Smooth muscle cell (in vitro differentiated cells): ENCODE results near the gene AGK. TPM values are rescaled to one million over a fixed set of nuclear protein-coding genes. Genes with fewer than 3 reads are reported as not detected.
"Not testable (repeated sequence)": the region's sequence is repeated elsewhere in the genome, so short reads cannot be mapped to it uniquely, and the experiment has no call there.

Source experiments
- DNase-seq: peaks from one replicate; lab custom pipeline; 2025; ENCODE audit not compliant: unreplicated experiment; lab: John Stamatoyannopoulos, UW
- H2AFZ ChIP-seq: fragments of 200-600 bp; sonication (generic); 2 replicates; pipeline ENCODE4 v1.6.0; 2016; ENCODE audit warnings: antibody characterized with exemption, low read depth, mild to moderate bottlenecking
- H3F3A ChIP-seq: fragments of 200-600 bp; sonication (generic); 2 replicates; pipeline ENCODE4 v1.6.0; 2017; ENCODE audit warnings: antibody characterized with exemption, low read depth
- H3K27ac ChIP-seq: fragments of 200-600 bp; sonication (generic); 2 replicates; pipeline ENCODE4 v1.5.1; 2016; ENCODE audit warnings: low read depth, mild to moderate bottlenecking
- H3K27me3 ChIP-seq: fragments of 200-600 bp; sonication (generic); 2 replicates; pipeline ENCODE4 v1.6.1; 2016; ENCODE audit warnings: low read depth, mild to moderate bottlenecking
- H3K36me3 ChIP-seq: fragments of 200-600 bp; sonication (generic); 2 replicates; pipeline ENCODE4 v1.5.1; 2016; ENCODE audit warnings: low read depth
- H3K4me1 ChIP-seq: fragments of 200-600 bp; sonication (generic); 2 replicates; pipeline ENCODE4 v1.5.1; 2016; ENCODE audit warnings: low read depth
- H3K4me2 ChIP-seq: fragments of 200-600 bp; sonication (generic); 2 replicates; pipeline ENCODE4 v1.6.0; 2016; ENCODE audit warnings: mild to moderate bottlenecking
- H3K4me3 ChIP-seq: fragments of 200-600 bp; sonication (generic); 2 replicates; pipeline ENCODE4 v1.5.1; 2016; ENCODE audit warnings: mild to moderate bottlenecking
- H3K79me2 ChIP-seq: fragments of 200-600 bp; sonication (generic); 2 replicates; pipeline ENCODE4 v1.6.0; 2016; ENCODE audit warnings: low read depth, mild to moderate bottlenecking
- H3K9ac ChIP-seq: fragments of 200-600 bp; sonication (generic); 2 replicates; pipeline ENCODE4 v1.6.0; 2016; ENCODE audit warnings: low read depth
- H3K9me3 ChIP-seq: fragments of 200-600 bp; sonication (generic); replicated peaks from 2 replicates; pipeline ENCODE4 v1.5.1; 2016; ENCODE audit warnings: low read depth
- H4K20me1 ChIP-seq: fragments of 200-600 bp; sonication (generic); 2 replicates; pipeline ENCODE4 v1.6.0; 2016; ENCODE audit warnings: low read depth
- CTCF ChIP-seq: fragments of 200-600 bp; sonication (generic); IDR thresholded peaks from 2 replicates; pipeline ENCODE4 v1.5.1; 2017; ENCODE audit warnings: borderline replicate concordance, mild to moderate bottlenecking, antibody characterized with exemption; ENCODE audit not compliant: insufficient read depth, poor library complexity, severe bottlenecking
- WGBS: methylation state at CpG from one replicate; pipeline ENCODE4 v1.1.7; 2016; ENCODE audit warnings: low lambda C conversion rate; 5-methylcytosine and 5-hydroxymethylcytosine counted together
- polyA plus RNA-seq: library from polyadenylated mRNA; unstranded; fragments of >200 nt; fragmentation: Nextera tagmentation; extraction: Ambion mirVana; gene quantifications from 2 replicates; pipeline ENCODE4 v1.2.1, GENCODE V29; 2016
- total RNA-seq: library from RNA; depleted of rRNA; stranded (reverse); fragments of >200 nt; gene quantifications from 2 replicates; pipeline ENCODE4 v1.2.3, GENCODE V29; 2014

Gene AGK
- total and polyA plus RNA-seq, 2 experiments from 2014 or later: 22.3 to 32.4 TPM

- Histone ChIP-seq H3K9me3 (no peaks in the 10 kb centered on the region), H3K9ac (no peak overlapping the region), H2AFZ (no peak overlapping the region), H3F3A (no peaks in the 10 kb centered on the region), H3K4me3 (no peak overlapping the region), H3K4me2 (no peak overlapping the region), H4K20me1 (peaks cover 30% of the 10 kb centered on the region), H3K4me1 (no peaks in the 10 kb centered on the region), H3K27me3 (no peaks in the 10 kb centered on the region), H3K27ac (no peak overlapping the region), H3K79me2 (peaks cover 6% of the 10 kb centered on the region), H3K36me3 (no peaks in the 10 kb centered on the region)
- DNase-seq: no peak
- no peak for TF ChIP-seq CTCF
- 97% methylated on average over 5 of the region's 5 CpGs for WGBS
These were observed 136.8 kb downstream of the AGK start for GRCh38 chr7:141688043-141688442.

- not testable (repeated sequence) for H3K27me3 ChIP-seq, H3K4me1 ChIP-seq, H3K9me3 ChIP-seq, DNase-seq, H3K4me3 ChIP-seq, H3K79me2 ChIP-seq, H2AFZ ChIP-seq, H3F3A ChIP-seq, H3K36me3 ChIP-seq, H3K27ac ChIP-seq, H3K4me2 ChIP-seq, H3K9ac ChIP-seq
- H4K20me1 ChIP-seq: peaks cover 40% of the 10 kb centered on the region
- 92% methylated on average over 3 of the region's 3 CpGs for WGBS
These were observed 138.0 kb downstream of the AGK start for GRCh38 chr7:141689072-141689825.

GRCh38 chr7:141691540-141691939 is 140.3 kb downstream of the AGK start:
- H3F3A ChIP-seq: no peaks in the 10 kb centered on the region
- peaks cover 61% of the 10 kb centered on the region for H4K20me1 ChIP-seq
- H3K4me1 ChIP-seq: no peaks in the 10 kb centered on the region
- no peak overlapping the region for H3K4me3 ChIP-seq
- 73% methylated on average over 3 of the region's 3 CpGs for WGBS
- DNase-seq: no peak
- H2AFZ ChIP-seq: no peak overlapping the region
- no peaks in the 10 kb centered on the region for H3K27me3 ChIP-seq
- H3K79me2 ChIP-seq: peaks cover 8% of the 10 kb centered on the region
- TF ChIP-seq CTCF: no peak
- no peak overlapping the region for H3K4me2 ChIP-seq
- no peaks in the 10 kb centered on the region for H3K36me3 ChIP-seq
- no peaks in the 10 kb centered on the region for H3K9me3 ChIP-seq
- H3K9ac ChIP-seq: no peak overlapping the region
- H3K27ac ChIP-seq: no peak overlapping the region

GRCh38 chr7:141691961-141692360 is 140.8 kb downstream of the AGK start:
- no peaks in the 10 kb centered on the region for H3K36me3 ChIP-seq
- peaks cover 10% of the 10 kb centered on the region for H3K79me2 ChIP-seq
- H3F3A ChIP-seq: no peaks in the 10 kb centered on the region
- H3K27me3 ChIP-seq: no peaks in the 10 kb centered on the region
- WGBS: 85% methylated on average over 4 of the region's 4 CpGs
- H3K9ac ChIP-seq: no peak overlapping the region
- H3K27ac ChIP-seq: no peak overlapping the region
- H3K4me2 ChIP-seq: no peak overlapping the region
- H3K4me1 ChIP-seq: no peaks in the 10 kb centered on the region
- no peaks in the 10 kb centered on the region for H3K9me3 ChIP-seq
- H2AFZ ChIP-seq: no peak overlapping the region
- H4K20me1 ChIP-seq: peaks cover 62% of the 10 kb centered on the region
- H3K4me3 ChIP-seq: no peak overlapping the region
- no peak for TF ChIP-seq CTCF
- DNase-seq: no peak
